ENCODE data around the gene CXXC5.

CXXC5 gene

DNA sequence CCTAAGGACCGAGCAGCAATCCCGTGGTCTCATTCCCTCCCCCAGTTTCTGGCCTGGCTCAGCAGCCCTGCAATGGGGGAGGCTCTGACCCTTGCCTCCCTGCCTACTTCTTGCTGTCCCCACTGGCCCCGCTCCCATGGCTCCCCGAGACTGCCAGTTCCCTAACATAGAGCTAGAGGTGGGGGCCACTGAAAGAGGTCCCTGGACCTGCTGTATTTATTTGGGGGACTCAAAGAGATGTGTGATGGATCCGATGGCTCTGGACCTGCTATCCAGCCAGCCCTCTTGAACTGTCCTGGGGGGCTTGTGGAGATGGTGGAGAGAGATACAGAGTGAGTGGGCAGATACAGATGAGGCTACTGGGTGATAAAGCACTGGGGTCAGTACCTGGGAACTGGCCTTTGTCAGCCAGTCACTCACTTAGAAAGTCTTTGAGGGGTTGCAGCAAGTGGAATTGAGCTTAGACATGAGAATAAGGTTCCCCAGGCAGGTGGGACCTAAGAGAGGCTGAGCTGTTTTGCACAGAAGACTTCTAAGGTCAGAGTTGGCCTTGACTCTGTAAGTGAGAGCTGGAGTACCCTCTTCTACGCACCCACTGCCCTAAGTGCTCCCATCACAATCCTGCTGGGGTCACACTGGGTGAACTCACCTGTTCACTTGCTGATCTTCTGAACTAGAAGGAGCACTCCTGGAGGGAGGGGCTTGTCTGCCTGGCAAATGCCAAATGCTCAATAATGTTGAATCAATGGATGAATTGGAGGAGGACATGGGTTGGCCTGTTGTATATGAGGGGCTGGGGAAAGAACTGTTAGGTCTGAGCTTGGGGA is 42.9 kb downstream of the CXXC5 start:
- DNase-seq (ENCODE audit: extremely low read depth, low read depth), result no peak
- TF ChIP-seq, protein P1, sequence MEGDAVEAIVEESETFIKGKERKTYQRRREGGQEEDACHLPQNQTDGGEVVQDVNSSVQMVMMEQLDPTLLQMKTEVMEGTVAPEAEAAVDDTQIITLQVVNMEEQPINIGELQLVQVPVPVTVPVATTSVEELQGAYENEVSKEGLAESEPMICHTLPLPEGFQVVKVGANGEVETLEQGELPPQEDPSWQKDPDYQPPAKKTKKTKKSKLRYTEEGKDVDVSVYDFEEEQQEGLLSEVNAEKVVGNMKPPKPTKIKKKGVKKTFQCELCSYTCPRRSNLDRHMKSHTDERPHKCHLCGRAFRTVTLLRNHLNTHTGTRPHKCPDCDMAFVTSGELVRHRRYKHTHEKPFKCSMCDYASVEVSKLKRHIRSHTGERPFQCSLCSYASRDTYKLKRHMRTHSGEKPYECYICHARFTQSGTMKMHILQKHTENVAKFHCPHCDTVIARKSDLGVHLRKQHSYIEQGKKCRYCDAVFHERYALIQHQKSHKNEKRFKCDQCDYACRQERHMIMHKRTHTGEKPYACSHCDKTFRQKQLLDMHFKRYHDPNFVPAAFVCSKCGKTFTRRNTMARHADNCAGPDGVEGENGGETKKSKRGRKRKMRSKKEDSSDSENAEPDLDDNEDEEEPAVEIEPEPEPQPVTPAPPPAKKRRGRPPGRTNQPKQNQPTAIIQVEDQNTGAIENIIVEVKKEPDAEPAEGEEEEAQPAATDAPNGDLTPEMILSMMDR (IDR thresholded peaks at IDR 0.05; ENCODE audit: low read depth, low read length), result no peak

DNA sequence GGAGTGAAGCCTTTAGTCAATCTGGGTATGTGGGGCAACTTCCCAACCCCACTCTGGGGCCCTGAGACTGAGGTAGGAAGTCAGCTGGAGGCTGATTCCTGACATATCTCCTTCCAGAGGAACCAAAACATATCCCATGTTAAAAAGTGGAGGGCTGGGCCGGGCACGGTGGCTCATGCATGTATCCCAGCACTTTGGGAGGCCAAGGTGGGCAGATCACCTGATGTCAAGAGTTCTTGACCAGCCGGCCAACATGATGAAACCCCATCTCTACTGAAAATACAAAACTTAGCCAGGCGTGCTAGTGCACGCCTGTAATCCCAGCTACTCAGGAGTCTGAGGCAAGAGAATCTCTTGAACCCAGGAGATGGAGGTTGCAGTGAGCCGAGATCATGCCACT is 44.0 kb downstream of the CXXC5 start:
- TF ChIP-seq, protein P1 (IDR thresholded peaks at IDR 0.05; ENCODE audit: low read depth, low read length), result no peak
- no peak for DNase-seq (ENCODE audit: extremely low read depth, low read depth)

DNA sequence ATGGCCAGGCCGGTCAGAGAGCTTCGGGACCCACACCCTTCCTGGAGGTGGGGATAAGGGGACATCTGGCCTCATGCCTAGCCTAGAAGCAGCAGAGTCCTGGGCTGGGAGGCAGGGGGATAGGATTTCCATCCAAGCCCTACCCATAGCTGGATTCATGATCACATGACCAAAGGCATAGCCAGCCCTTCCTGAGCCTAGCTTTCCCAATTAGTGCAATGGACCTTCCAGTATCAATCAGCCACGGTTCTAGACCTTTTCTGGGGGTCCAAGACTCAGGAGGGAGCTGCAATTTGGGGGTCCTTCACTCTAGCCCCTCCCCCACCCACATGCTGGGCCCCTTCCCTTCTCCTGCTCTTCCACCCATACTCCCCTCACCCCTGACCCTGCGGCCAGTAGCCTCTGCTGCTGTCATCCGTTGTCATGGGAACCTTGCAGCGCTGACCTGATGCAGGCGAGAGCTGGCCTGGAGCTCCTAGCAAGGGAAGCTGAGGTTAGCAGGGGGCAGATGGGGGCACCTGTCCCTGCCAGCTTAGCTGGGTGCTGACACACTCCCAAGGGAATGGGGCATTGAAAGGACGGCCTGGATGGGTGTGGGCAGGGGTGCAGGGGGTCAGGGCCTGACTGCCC is 44.6 kb downstream of the CXXC5 start:
- TF ChIP-seq, protein P1 (IDR thresholded peaks at IDR 0.05; ENCODE audit: low read depth, low read length), result no peak
- no peak for DNase-seq (ENCODE audit: extremely low read depth, low read depth)

DNA sequence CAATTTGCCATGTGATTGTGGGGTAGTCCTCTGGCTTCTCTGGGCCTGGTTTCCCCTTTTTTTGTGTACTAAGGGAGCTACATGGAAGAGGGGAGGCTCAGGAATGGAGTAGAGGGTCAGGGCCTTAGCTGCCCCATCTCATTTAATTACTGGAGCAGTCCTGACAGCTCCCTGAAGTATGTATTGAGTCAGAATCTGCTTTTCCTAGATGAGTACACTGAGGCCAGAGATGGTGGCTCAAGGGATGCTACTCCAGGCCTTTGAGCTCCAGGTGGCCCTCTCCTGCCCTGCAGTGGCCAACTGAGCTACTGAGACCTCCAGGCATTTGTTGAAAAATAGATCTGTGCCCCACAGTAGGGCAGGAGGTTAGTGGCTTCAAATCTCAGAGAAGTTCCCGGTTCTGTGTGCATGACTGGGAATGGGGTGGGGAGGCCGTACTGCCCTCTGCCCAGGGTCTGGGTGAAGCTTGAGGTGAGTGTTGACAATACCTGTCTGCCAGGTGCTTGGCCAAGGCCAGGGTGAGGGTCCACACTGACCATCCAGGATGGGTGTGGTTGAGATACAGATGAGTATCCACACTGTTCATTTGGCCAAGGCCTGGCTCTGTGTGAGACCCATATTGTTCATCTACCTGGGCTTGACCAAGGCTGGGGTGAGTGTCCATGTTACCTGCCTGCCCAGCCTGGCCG is 45.7 kb downstream of the CXXC5 start:
- no peak for DNase-seq (ENCODE audit: extremely low read depth, low read depth)
- TF ChIP-seq, protein P1 (IDR thresholded peaks at IDR 0.05; ENCODE audit: low read depth, low read length), result no peak

DNA sequence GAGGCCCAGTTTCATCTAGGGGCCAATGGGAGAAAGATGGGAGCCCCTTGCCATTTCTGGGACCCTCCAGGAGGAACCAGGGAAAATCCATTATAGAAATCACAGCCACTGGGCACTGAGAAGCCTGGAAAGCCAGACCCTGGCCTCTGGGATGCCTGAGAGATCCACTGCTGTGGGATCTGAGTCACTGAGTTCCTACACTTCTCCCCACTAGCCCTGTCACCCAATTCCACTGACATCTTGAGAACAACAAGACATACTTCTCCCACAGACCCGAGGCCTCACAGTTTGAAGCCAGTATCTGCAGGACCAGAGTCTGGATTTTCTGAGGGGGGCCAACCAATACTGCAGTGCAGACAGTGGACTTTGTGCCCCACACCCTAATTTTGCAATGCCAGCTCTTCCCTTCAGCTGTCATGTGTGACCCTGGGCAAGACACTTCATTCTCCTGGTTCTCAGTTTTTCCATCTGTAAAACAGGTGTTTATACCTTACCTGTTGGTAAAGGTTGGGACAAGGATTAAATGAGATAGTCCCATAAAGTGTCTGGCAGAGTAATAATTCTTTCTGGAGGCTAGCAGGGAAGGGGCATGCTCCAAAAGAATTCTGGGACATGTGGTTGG is 46.5 kb downstream of the CXXC5 start:
- no peak for DNase-seq (ENCODE audit: extremely low read depth, low read depth)
- TF ChIP-seq, protein P1 (IDR thresholded peaks at IDR 0.05; ENCODE audit: low read depth, low read length), result no peak

DNA sequence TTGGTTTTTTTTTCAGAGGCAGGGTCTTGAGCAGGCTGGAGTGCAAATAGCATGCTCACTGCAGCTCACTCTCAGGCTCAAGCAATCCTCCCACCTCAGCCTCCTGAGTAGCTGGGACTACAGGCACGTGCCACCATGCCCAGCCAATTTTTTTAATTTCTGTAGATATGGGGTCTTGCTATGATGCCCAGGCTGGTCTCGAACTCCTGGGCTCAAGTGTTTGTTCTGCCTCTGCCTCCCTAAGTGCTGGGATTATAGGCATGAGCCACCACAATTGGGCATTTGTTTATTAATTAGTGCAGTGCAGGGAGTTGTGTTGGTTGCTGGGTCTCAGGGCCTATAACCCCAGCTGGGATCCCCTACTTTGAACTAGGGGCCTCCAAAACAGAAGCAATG is 47.0 kb downstream of the CXXC5 start:
- DNase-seq (ENCODE audit: extremely low read depth, low read depth), result no peak
- TF ChIP-seq, protein P1 (IDR thresholded peaks at IDR 0.05; ENCODE audit: low read depth, low read length), result no peak

Measured in AG09319 (cell line).